Hematopoietic multipotent progenitor cell (in vitro differentiated cells): ENCODE data around the gene SAXO2. TPM values are rescaled to one million over a fixed set of nuclear protein-coding genes. Genes with fewer than 3 reads are reported as not detected.
"Not testable (repeated sequence)": the region's sequence is repeated elsewhere in the genome, so short reads cannot be mapped to it uniquely, and the experiment has no call there.

Experiments
- DNase-seq, 3 donors: peaks; one replicate each; pipeline ENCODE4 v3.0.0-alpha.2; 2011 to 2015; ENCODE audit warnings: low read depth in 2 of 3, low spot score in 2 of 3
- total RNA-seq: library from RNA; depleted of rRNA; stranded (reverse); fragments of >200 nt; gene quantifications from one replicate; pipeline ENCODE4 v1.2.3, GENCODE V29; 2012

The SAXO2 gene
- total RNA-seq, 1 donor, result under 0.01 TPM

- DNase-seq, result no peak
Observed at GRCh38 chr15:82313446-82313845, 50.8 kb downstream of the SAXO2 start.

DNA sequence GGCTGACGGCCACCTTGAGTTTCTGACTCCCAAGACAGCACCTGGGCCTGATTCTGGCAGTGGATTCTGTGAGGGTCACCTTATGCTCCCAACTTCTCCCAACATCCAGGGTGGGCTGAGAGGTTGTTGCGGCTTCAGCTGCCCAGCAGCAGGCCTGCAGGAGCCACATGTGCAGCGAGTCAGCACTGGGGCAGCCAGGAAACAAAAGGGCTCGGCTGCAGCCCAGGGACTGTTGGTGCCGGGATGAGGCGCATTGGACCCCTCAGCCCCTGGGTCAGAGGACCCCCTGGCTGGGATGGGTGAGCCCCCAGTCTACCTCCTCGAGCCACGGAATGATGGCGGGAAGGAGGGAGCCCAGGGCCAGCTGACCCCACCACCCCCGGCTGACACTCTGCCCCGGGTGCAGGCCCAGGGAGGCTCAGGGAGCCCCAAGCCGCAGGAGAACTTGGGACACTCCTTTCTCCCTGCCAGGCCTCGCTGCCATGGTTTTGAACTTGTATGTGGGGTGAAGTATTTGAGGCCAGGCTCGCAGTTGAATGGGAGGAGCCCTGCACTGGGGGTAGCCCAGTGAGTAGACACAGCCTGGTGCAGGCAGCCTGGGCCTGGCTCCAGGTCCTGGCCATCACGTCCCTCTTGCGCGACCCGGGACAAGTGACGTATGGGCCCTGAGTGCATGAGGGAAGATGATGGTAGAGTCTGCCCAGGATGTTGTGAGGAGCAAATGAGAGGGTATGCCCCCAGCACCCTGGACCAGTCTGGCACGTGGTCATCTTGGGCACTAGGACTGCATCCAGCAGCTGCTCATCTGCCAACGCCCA is 51.5 kb downstream of the SAXO2 start:
- DNase-seq, result not testable (repeated sequence)

- no peak for DNase-seq
Observed at GRCh38 chr15:82314769-82315518, 52.3 kb downstream of the SAXO2 start.

GRCh38 chr15:82315519-82316246 is 53.1 kb downstream of the SAXO2 start:
- no peak for DNase-seq

GRCh38 chr15:82316247-82317090 is 53.9 kb downstream of the SAXO2 start:
- not testable (repeated sequence) for DNase-seq

- no peak for DNase-seq
Observed at GRCh38 chr15:82317091-82317489, 54.5 kb downstream of the SAXO2 start.

- DNase-seq, result not testable (repeated sequence)
Observed at GRCh38 chr15:82317516-82317915, 54.9 kb downstream of the SAXO2 start.

GRCh38 chr15:82318281-82318680 is 55.7 kb downstream of the SAXO2 start:
- DNase-seq, result not testable (repeated sequence)

GRCh38 chr15:82319522-82320278 is 57.1 kb downstream of the SAXO2 start:
- not testable (repeated sequence) for DNase-seq

- DNase-seq, result not testable (repeated sequence)
Observed at GRCh38 chr15:82320861-82321260, 58.2 kb downstream of the SAXO2 start.

- not testable (repeated sequence) for DNase-seq
Observed at GRCh38 chr15:82322488-82322887, 59.9 kb downstream of the SAXO2 start.

GRCh38 chr15:82324831-82325230 is 62.2 kb downstream of the SAXO2 start:
- not testable (repeated sequence) for DNase-seq

- DNase-seq, result not testable (repeated sequence)
Observed at GRCh38 chr15:82325646-82326045, 63.0 kb downstream of the SAXO2 start.

- DNase-seq, result not testable (repeated sequence)
Observed at GRCh38 chr15:82326896-82327295, 64.3 kb downstream of the SAXO2 start.

GRCh38 chr15:82327372-82327771 is 64.8 kb downstream of the SAXO2 start:
- DNase-seq, result not testable (repeated sequence)

- DNase-seq, result not testable (repeated sequence)
Observed at GRCh38 chr15:82329039-82329438, 66.4 kb downstream of the SAXO2 start.

DNA sequence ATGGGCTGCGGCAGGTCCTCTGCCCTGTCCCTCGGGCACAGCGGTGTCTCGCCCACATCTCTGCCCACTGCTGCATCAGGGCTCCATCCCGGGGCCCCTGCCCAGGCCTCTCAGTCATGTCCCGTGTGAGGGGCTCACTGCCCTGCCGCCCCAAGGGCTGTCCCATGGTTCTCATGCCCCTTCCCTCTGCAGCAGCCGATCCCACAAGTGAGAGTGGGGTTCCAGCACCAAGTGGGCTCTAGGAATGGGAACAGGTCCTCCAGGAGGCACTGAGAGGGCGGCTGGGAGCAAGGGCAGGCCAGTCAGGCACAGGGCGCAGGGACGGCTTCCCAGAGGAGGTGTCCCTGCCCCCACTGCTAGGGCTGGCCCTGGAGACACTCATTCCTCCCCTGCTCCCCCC is 68.3 kb downstream of the SAXO2 start:
- not testable (repeated sequence) for DNase-seq

DNA sequence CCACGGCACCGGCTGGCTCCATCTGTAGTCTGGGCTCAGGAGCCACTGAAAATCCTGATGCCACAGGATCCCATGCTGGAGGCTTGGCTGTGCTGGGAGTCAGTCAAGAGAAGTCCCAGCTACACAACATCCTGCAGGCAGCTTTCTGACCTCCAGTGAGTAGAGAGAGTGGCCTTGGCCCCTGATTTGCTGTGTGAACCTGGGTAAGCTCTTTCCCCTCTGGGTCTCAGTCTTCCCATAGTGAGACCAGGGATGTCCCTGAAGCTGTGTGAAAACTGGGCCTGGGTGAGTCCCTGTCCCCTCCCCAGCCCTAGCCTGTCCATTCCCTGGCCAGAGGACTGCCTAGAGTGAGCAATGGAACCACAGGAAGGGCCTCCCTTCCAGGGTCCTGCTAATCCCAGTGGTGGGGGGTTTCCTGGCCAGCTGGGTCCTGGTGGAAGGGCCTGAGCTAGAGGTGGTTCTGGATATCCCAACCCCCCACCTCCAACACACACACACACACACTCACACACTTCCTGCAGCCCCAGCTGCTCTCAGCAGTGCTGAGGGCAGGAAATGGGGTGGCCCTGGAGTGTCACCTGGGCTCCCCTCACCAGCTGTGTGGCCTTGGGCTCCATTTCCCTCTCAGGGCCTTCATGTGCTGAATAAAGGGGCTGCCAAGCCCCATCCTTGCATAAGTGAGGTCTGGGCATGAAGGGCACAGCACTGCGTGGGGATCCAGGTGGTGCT is 69.1 kb downstream of the SAXO2 start:
- DNase-seq, result not testable (repeated sequence)
